HG03095 (cell line): Measurements from ENCODE around the gene GPATCH2L.

Source experiments
- ATAC-seq: cut with Tn5 transposase; IDR thresholded peaks from one replicate; pipeline ENCODE4 v1.9.1; 2021; ENCODE audit warnings: moderate library complexity; ENCODE audit not compliant: unreplicated experiment

Gene GPATCH2L

GRCh38 chr14:76151398-76152332 is at the start of gene GPATCH2L:
Gene GPATCH2L, plus strand, starts transcription at chr14:76151922. Its CDS starts 2,442 bp downstream, at chr14:76154364.
- ATAC-seq: peak; percentile 88

GRCh38 chr14:76104802-76105355 is 46.8 kb upstream of the GPATCH2L start:
- no peak for ATAC-seq

- no peak for ATAC-seq
Observed at GRCh38 chr14:76106188-76106587, 45.5 kb upstream of the GPATCH2L start.

GRCh38 chr14:76109087-76109880 is 42.4 kb upstream of the GPATCH2L start:
- no peak for ATAC-seq

GRCh38 chr14:76112889-76113624 is 38.7 kb upstream of the GPATCH2L start:
- ATAC-seq: no peak

- no peak for ATAC-seq
Observed at GRCh38 chr14:76113691-76114090, 38.0 kb upstream of the GPATCH2L start.

GRCh38 chr14:76115010-76115422 is 36.7 kb upstream of the GPATCH2L start:
- no peak for ATAC-seq

GRCh38 chr14:76117789-76118484 is 33.8 kb upstream of the GPATCH2L start:
- no peak for ATAC-seq

- no peak for ATAC-seq
Observed at GRCh38 chr14:76118594-76118993, 33.1 kb upstream of the GPATCH2L start.

- ATAC-seq: no peak
Observed at GRCh38 chr14:76121089-76121748, 30.5 kb upstream of the GPATCH2L start.

- ATAC-seq: no peak
Observed at GRCh38 chr14:76123426-76124225, 28.1 kb upstream of the GPATCH2L start.

- no peak for ATAC-seq
Observed at GRCh38 chr14:76125511-76125910, 26.2 kb upstream of the GPATCH2L start.

- no peak for ATAC-seq
Observed at GRCh38 chr14:76126076-76126475, 25.6 kb upstream of the GPATCH2L start.

- no peak for ATAC-seq
Observed at GRCh38 chr14:76129851-76130576, 21.7 kb upstream of the GPATCH2L start.

- ATAC-seq: no peak
Observed at GRCh38 chr14:76131071-76131965, 20.4 kb upstream of the GPATCH2L start.

GRCh38 chr14:76133103-76133502 is 18.6 kb upstream of the GPATCH2L start:
- no peak for ATAC-seq

- ATAC-seq: no peak
Observed at GRCh38 chr14:76134231-76134630, 17.5 kb upstream of the GPATCH2L start.
